GM21360 (cell line): ENCODE results near the gene TMEM135.

Experiments used
- ATAC-seq: cut with Tn5 transposase; IDR thresholded peaks from one replicate; pipeline ENCODE4 v1.9.1; 2021; ENCODE audit warnings: mild to moderate bottlenecking, moderate library complexity; ENCODE audit not compliant: unreplicated experiment

The TMEM135 gene

DNA sequence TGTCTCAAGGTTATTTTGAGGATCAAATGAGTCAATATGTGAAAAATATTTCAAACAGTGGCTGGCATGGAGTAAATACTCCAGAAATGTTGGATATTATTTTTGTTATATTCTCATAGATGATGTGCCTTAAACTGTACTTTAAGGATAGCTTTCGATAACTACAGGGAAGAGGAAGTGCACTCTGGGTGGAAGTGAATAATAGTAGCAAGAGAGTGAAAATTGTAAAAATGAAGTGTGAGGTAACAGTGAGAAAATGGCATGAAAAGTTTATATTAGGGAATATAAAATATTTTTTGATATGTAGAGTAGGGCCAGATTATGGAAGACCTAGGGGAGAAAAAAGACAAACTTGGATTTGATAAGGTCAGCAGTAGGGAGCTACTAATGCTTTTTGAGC, 258.9 kb downstream of the TMEM135 start:
- ATAC-seq, result no peak

DNA sequence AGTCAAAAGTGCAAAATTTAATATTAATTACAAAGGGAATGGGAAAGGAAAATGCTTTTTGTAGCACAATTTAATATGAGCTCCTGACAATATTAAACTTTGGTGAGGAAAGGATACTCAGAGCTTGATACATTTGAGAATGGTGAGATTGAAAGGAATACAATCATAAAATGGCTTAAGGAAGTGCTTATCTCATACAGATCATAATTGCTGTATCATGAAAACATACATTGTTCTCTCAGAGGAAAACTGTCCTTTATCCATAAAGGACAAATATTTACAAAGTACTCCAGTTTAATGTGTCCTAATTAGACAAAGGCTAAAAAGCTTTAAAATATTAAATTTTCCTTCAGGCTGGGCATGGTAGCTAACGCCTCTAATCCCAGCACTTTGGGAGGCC, 260.4 kb downstream of the TMEM135 start:
- no peak for ATAC-seq

DNA sequence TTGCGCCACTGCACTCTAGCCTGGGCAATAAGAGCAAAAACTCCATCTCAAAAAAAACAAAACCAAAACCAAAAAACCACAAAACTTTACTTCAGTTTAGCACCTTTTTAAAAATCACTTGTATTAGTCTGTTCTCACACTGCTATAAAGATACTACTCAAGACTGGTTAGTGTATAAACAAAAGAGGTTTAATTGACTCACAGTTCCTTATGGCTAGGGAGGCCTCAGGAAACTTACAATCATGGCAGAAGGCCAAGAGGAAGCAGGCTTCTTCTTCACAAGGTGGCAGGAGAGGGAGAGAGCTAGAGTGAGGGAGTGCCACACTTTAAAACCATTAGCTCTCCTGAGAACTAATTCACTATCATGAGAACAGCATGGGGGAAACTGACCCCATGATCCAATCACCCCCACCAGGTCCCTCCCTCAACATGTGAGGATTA, 261.3 kb downstream of the TMEM135 start:
- no peak for ATAC-seq

DNA sequence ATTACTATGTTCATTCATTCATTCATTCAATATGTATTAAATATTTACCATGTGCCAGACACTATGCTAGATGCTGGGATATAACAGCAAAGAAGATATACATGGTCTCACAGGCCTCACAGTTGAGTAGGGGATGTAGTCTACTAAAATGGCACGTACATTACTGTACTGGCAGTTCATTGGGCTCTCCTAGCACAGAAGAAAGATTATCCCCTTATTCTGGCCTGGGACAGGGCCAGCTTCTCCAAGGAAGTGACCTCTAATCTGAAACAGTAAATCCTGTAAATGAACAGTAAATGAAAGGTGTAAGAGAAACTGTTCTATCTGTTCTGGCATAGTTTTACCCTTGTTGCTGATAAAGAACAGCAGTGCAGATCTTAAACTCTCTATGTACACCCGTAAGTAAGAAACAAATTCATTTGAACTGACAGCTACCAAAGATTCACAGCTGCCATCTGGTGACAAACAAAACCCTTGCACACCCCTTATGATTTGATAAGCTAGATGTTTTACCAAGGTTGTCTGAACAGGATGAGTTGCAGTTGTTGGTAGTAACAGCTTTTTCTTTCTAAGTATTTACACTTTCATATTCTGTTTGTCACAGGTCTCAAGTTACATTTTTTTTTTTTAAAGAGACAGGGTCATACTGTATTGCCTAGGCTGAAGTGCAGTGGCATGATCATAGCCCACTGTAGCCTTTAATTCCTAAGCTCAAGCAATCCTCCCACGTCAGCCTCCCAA, 263.1 kb downstream of the TMEM135 start:
- ATAC-seq, result no peak

DNA sequence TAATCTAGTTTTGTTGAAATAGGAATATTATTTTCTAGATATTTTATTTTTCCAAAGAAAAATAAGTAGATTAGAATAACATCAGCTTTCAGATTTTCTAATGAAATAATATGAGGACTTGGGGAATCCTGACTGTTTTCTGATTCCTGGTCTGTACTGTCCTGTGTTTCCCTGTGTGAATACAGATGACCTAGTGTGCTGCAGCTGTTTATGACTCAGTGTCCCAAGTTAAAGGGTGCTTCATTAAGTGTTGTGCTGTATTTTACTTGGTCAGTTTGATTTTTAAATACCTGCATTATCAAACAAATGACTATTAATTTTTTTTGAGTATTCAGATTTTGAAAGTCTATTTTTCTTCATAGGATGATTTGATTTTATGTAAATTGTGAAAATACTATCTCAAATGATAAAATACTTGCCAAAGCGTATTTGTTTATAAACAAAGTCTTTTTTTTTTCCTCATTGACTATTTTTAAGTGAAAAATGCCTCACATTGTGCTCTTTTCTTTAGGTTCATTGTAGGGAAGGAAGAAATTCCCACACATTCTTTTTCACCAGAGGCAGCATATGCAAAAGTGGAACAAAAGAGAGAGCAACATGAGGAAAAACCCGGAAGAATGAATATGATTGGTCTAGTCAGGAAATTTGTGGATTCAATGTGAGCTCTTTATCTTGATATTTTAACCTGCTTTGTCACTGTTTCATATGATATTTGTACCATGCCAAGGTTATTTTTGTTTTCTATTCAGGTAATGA, 264.2 kb downstream of the TMEM135 start:
- no peak for ATAC-seq

DNA sequence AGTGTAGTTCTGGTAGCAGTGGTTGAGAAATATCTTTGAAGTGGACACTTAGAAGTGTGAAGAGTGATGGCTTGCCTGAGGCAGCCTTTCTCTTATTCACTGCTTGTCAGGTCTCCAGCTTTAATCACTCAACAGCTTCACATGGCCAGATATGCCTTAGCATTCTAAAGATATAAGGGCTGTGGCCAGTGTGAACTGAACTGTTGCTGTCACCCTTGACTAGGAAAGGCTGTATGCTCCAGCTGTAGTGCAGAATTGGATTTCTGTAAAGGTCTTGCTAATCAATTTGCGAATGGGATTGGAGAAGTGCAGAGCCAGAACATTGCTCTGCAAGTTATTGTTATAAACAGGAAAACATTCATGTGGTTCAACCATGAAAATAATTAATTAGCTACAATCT, 266.7 kb downstream of the TMEM135 start:
- no peak for ATAC-seq

DNA sequence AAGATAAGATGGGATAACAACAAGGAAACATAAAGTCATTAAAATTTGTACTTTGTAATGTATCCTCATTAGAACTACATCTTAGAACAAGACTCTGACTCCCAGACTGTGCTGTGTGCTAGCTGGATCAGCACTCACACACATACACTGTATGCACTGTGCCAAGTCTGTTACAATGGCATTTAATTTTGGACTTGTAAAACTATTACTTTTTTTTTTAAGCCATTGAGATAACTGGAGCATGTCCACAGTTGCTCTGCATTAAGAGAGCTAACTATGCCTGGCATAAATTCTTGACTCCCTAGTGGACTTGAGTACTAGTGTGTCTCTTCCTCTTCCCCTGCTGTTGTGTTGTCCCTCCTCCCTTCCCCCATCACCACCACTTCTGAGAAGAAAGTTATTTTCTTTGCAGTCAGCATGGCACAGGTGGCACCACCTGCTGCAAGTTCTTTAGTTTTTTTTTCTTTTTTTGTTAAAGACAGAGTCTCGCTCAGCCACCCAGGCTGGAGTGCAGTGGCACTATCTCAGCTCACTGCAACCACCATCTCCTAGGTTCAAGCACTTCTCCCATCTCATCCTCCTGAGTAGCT, 268.6 kb downstream of the TMEM135 start:
- ATAC-seq, result no peak

DNA sequence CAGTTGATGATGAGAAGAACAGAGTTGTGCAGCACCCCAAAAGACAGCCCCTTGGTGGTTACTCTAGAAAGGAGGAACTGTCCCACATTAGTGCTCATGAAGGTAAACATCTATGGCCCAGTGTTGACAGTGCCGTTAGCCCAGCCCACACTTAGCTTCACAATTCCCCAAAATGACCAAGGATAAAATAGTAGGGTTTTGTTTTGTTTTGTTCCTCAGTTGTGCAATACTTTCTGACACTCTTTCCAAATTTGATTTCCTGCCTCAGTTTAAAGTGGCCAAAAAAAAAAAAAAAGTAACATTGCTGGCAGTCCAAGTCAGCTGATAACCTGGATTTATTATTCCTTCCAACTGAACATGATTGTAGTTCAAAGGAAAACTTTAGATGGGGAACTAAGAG, 269.4 kb downstream of the TMEM135 start:
- no peak for ATAC-seq

DNA sequence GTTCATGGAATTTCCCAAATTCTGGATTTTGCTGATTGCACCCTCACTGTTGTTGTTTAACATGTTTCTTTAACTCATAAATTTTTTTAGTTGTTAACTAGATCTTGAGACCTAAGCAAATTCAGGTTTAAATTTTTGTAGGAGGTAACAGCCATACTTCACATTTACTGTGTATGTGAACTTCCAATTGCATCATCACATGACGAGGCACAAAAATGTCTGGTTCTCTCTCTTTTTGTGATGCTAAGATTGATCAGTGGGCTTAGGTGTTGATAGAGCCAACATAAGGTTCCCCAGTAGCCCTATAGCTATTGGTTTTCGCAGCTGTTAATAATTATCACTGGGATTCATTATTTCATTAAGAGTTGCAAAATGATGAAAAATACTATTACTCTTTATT, 277.5 kb downstream of the TMEM135 start:
- no peak for ATAC-seq

DNA sequence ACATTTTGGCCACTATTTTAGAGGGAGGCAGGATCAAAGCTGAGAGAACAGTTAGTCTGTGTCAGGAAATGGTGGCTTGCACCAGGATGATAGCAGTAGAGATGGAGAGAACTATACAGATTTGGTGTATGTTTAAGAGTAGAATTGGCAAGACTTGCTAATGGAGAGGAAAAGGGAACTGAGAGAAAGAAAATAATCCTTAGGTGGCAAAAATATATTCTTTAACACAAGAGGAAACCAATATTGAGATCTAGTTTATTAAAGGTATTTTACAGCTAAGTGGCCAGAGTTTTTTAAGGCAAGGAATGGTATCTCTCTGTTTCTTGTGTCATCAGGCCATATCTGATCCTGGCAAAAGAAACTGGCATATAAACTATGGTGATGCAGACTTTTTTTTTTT, 278.8 kb downstream of the TMEM135 start:
- ATAC-seq, result no peak

DNA sequence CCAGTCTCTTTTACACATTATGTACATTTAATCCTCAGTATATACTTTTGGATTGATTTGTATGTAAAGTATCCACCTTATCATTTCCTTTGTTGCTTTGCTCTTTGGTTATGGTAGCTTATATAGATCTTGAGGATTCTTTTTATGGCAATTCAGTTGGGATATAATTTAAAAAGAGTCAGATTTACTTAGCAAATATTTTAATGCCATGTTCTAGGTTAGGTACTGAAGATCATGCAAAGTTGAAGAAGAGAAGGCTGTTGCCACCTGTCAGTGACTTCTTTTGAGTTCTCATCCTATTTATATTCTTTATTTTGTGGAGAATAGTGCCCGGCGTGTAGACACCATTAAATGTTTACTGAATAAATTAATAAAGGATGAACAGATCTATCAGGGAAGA, 279.7 kb downstream of the TMEM135 start:
- no peak for ATAC-seq

DNA sequence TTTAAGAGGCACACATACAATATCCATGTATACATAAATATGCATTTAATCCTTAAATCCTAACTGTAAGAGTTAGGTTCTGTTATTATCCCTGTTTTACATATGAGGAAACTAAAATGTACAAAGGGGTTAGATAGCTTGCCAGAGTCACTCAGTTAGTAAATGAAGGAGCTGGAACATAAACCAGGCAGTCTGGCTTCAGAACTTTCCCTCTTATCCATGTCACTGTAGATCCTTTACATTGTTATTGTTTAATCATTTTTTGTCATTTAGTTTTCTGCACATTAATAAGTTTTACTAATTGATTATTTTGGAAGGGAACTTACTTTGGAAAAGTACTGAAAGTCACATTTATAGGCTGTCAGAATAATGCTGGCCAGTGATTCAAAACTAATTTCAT, 282.4 kb downstream of the TMEM135 start:
- no peak for ATAC-seq

DNA sequence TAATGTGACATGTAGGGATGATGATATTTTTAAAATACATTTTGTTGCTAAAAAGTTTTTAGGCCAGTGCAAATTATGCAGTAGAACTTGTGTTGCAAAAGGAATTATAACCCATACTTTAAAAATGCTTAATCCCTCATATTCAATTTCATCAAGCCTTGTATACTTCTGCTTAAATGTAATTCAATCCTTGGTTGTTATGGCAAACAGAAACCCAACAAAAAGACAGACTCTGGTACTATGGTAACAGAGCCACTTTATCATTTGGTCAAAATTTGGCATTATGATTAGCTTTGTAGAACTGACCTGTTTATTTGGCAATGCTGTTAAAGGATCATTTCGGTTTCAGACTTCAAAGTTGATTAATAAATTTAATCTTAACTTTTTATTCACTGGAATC, 284.8 kb downstream of the TMEM135 start:
- ATAC-seq, result no peak

DNA sequence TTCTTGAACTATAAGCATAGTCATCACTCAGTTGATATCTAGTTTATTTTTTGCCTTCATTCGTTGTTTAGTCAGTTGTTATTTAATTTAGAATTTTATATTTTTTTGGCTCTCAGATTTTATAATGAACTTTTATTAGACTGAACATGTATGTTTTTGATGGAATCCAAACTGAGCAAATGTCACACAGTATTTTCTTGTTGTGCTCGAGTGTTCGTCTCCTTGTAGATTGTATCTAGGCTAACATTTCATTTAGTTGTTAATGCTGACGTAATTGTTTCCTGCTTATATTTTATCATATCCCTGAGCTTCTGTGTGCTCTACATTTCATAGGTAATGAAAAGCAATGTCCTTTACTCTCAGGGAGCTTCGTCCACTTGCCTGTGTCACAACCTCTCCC, 286.2 kb downstream of the TMEM135 start:
- ATAC-seq, result no peak

DNA sequence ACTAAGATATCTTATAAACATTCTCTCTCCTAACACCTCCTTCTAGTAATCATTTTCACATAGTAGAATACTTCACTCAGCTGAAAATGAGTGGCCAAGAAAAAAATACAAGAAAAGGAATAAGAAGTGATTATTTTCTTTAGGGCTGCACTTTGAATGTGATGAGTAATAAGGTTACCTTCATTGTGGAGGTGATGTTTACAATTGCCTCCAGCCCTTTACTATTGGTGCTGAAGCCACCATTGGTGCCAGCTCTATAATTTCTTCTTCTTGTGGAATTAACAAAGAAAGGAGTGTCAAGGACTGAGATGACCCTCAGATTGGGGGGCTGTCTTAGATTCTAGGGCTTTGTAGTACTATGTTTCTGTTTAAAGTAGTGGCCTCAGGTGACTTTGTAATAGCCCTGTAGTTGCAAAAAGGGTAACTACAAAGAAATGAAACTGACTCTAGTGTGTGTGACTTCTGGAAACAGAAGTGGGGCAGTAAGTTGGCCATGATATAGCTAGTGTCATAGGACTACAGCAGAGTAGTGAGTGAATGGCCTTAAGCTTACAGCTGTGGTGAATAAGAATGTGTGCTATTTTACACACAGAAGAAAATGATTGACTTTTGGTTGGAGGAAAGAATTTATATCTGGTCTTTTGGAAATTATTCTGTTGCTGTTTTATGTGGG, 287.2 kb downstream of the TMEM135 start:
- peak; percentile 66 for ATAC-seq

DNA sequence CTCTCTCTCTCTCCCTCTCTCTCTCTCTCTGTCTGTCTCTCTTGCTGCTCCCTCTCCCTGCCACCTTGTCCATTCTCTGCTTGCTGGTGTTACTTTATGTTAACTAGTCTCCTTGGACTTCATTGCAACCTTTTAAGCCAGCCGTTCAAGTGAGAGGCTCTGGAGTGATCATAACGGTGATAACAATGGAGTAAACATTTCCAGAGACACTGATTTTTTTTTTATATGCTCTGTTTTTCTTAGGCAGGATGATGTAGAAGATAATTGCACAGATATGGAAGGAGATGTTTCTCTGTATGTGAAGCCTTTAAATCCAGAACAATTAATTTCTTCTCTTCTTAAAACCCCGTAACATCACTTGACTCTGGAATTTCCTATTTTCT, 287.7 kb downstream of the TMEM135 start:
- no peak for ATAC-seq

DNA sequence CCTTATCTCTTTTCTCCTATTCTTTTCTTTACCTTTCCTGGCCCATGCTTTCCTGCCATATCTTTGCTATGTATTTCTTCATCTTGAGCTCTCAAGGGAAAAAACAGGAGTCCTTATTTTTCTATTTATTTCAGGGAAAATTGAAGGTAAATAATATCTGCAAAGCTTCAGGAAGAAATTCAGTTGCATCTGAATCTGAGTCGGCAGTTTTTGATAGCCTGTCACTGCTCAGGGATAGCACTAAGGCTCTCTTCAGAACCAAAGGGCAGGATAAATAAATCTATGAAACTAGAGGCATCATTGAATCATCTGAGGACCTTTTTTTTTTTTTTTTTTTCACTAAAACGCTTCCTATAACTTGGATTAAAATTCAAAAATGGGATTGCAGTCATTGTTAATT, 288.9 kb downstream of the TMEM135 start:
- no peak for ATAC-seq

DNA sequence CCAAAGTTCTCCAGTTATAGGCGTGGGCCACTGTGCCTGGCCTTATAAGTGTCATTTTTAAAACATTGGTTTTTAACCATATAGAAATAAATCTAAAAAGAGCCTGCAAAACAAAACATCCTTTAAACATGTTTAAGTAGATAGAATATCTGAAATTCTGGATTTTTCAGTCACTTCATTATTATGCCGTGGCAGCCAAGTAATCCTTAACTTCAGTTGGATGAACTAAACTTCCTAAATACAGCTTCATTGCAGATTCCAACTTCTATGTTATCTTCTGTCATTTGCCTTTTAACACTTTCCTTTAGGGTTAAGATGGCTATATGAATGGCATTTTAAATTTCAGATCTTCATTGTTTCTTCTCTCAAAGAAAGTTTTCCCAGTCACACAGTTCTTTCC, 291.4 kb downstream of the TMEM135 start:
- ATAC-seq, result no peak

DNA sequence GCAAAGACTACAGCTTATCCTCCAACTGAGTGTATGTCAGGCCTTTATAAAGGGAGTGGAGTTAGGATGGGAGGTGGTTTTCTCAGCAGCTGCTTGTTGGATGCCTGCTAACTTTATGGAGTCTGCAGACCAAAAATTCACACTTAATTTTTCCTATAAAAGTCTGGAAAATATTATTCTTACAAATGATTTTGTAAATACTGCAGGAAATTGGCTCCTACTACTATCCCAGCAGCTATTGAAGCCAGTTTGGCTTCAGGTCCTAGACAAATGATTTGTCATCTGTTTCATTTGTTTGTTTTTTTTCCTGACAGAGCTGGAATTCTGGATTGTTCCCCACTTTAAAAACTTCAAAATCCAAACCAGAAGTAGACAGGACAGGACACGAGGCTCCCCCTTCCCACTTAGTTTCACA, 292.5 kb downstream of the TMEM135 start:
- no peak for ATAC-seq

DNA sequence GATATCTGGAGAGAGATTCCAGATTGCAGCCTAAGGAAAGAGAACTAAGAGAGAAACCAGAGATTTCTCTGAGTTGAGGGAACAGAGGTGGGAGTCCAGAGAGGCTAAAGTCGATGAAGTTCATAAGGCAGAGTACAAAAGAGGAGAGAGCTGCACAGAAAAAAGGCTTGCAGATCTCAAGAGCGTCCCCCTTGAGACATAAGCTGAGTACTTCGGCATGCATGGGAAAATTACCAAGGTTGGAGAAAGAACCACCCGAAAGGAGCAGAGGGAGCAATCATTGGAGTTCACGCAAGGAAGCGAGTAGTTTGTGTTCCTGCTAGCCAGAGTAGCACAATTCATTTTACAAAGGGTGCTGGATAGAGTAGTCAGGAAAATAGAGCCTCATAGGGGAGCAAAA, 293.5 kb downstream of the TMEM135 start:
- no peak for ATAC-seq

DNA sequence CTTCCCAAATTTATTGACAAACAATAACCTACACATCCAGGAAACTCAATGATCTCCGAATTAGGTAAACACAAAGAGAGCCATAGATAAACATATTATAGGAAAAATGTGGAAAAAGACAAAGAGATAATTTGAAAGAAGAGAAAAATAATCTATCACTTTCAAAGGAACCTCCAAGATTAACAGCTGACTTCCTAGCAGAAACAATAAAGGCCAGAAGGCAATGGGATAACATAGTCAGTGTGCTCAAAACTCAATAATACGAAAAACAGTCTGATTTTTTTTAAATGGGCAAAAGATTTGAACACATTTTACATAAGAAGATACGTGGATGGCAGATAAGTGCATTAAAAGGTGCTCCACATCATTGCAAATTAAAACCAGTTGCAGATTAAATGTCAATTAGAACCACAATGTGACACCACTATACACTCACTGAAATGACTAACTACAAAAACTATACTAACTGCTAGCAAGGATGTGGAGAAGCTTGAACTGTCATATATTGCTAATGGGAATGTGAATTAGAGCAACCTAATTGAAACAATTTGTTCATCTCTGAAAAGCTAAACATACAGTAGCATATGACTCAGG, 300.4 kb downstream of the TMEM135 start:
- ATAC-seq, result no peak
